Mucosa of rectum (tissue), 2 donors: Measurements from ENCODE around the gene KRTDAP.

Source experiments
- H3K27ac ChIP-seq, 2 donors: one replicate each; pipeline ENCODE4 v1.7.0; 2013; ENCODE audit warnings: inconsistent platforms in 2 of 2, low read depth in 2 of 2, low read length in 2 of 2
- H3K27me3 ChIP-seq, 2 donors: one replicate each; pipeline ENCODE4 v1.7.0; 2013; ENCODE audit warnings: low read length in 2 of 2; ENCODE audit not compliant: control insufficient read depth in 2 of 2, insufficient read depth in 2 of 2
- H3K36me3 ChIP-seq, 2 donors: one replicate each; pipeline ENCODE4 v1.7.0; 2013; ENCODE audit warnings: low read length in 2 of 2; ENCODE audit not compliant: control insufficient read depth in 2 of 2, insufficient read depth in 2 of 2
- H3K4me1 ChIP-seq, 2 donors: one replicate each; pipeline ENCODE4 v1.7.0; 2013; ENCODE audit warnings: low read length in 2 of 2, mild to moderate bottlenecking in 1 of 2; ENCODE audit not compliant: control insufficient read depth in 2 of 2, insufficient read depth in 2 of 2
- H3K4me3 ChIP-seq, 2 donors: one replicate each; pipeline ENCODE4 v1.7.0; 2013; ENCODE audit warnings: low read length in 2 of 2
- H3K9ac ChIP-seq, 2 donors: one replicate each; pipeline ENCODE4 v1.7.0; 2013; ENCODE audit warnings: low read length in 2 of 2, low read depth in 1 of 2, mild to moderate bottlenecking in 1 of 2
- H3K9me3 ChIP-seq, 2 donors: one replicate each; pipeline ENCODE4 v1.7.0; 2013; ENCODE audit warnings: low read length in 2 of 2; ENCODE audit not compliant: control insufficient read depth in 2 of 2
- donor health status: healthy.
- donor health status: Normal muscosa, but diverticular disease.

KRTDAP gene

GRCh38 chr19:35442091-35442490 is 48.2 kb downstream of the KRTDAP start:
- Histone ChIP-seq H3K9me3 (no peaks in the 10 kb centered on the region), H3K36me3 (no peaks in the 10 kb centered on the region), H3K4me1 (peaks cover 3 to 6% of the 10 kb centered on the region in 2 donors), H3K4me3 (no peak overlapping the region), H3K9ac (no peak overlapping the region), H3K27me3 (no peaks in the 10 kb centered on the region), H3K27ac (no peak overlapping the region)

DNA sequence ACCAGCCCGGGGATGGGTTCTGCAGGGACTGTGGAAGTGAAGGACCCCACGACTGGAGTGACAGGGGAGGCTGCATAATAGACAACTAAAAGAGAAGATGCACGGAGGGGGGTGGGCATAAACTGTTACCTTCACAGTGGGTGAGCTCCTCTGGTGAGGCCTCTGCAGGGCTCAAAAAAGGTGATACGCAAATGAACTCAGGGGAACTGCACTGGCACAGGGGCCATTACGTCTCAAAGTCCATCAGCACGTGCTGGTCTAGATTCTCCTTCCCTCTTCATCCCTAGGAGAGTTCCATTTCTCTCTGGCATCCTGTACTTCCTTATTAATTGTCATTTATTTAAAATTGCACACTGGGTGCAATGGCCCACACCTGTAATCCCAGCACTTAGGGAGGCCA is 50.3 kb downstream of the KRTDAP start:
- Histone ChIP-seq H3K36me3 (no peaks in the 10 kb centered on the region), H3K9me3 (no peaks in the 10 kb centered on the region), H3K9ac (no peak overlapping the region), H3K4me3 (no peak overlapping the region), H3K27me3 (no peaks in the 10 kb centered on the region), H3K27ac (no peak overlapping the region), H3K4me1 (peaks cover 20 to 21% of the 10 kb centered on the region in 2 donors)

DNA sequence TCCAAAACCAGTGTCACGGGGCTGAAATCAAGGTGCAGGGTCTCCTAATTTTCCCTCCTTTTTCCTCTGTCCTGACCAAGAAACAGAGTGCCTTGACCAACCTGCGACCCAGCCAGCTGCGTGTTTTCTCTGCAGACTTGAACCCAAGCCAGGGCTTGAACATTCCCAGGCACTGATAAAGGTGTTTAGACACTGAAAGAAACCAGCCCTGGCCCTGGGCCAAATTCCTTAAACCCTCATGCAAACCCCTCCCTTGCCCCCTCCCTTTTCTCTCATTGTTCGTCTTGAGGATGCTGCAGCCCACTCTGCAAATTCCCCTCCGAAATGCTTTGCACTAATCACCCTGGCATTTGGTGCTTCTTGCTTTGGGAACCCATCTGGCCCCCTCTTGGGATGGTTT is 51.7 kb downstream of the KRTDAP start:
- no peaks in the 10 kb centered on the region for H3K36me3 ChIP-seq
- no peak overlapping the region for H3K4me3 ChIP-seq
- H3K4me1 ChIP-seq: peaks cover 28 to 32% of the 10 kb centered on the region in 2 donors
- no peaks in the 10 kb centered on the region for H3K9me3 ChIP-seq
- H3K27ac ChIP-seq: no peak overlapping the region
- H3K27me3 ChIP-seq: no peaks in the 10 kb centered on the region
- H3K9ac ChIP-seq: no peak overlapping the region

DNA sequence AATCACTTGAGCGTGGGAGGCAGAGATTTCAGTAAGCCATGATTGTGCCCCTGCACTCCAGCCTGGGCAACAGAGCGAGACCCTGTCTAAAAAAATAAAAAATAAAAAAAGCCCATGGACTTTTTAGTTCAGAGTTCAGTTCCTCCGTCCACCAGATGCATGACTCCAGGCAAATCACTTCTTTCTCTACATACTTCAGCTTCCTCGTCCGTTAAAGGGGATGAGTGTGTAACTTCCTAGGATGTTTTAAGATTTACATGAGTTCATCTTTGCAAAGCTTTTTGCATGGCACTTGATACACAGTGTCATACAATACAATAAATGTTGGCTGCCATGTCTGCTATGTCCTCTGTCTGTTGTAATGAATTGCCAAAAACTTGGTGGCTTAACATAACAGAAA is 52.2 kb downstream of the KRTDAP start:
- H3K36me3 ChIP-seq: no peaks in the 10 kb centered on the region
- peaks cover 28 to 32% of the 10 kb centered on the region in 2 donors for H3K4me1 ChIP-seq
- H3K27me3 ChIP-seq: no peaks in the 10 kb centered on the region
- peak overlapping the region; percentile 83 to 89 for H3K27ac ChIP-seq
- no peak overlapping the region for H3K9ac ChIP-seq
- H3K4me3 ChIP-seq: no peak overlapping the region
- no peaks in the 10 kb centered on the region for H3K9me3 ChIP-seq

DNA sequence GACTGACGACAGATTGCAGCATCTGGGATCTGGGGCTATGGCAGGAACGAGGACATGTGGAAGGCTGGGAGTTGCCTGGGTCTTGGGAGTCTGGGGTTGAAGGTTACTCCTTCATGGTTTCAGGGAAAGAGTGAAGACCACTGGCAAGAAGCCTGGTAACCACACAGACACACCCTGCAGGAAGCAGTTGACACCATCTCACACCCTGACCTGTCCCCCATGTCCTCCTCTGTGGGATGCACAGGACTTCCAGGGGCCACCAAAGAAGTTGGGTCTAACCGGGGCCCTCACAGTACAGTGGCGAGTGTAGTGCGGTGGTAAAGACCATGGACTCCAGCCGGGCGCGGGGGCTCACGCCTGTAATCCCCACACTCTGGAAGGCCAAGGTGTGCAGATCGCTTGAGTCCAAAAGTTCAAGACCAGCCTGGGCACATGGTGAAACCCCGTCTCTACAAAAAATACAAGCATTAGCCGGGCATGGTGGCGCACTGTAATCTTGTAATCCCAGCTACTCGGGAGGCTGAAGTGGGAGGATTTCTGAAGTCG is 52.8 kb downstream of the KRTDAP start:
- Histone ChIP-seq H3K36me3 (no peaks in the 10 kb centered on the region), H3K9ac (peak overlapping the region in 1 of 2 donors; percentile 31), H3K4me3 (peak overlapping the region in 1 of 2 donors; percentile 67), H3K4me1 (peaks cover 28 to 32% of the 10 kb centered on the region in 2 donors), H3K9me3 (no peaks in the 10 kb centered on the region), H3K27ac (peak overlapping the region; percentile 83 to 89), H3K27me3 (no peaks in the 10 kb centered on the region)
